Neuronal stem cell (in vitro differentiated cells): ENCODE results near the gene STAC3.

Experiments used
- DNase-seq: peaks from one replicate; pipeline ENCODE4 v3.0.0-alpha.2; 2013; ENCODE audit warnings: low spot score
- H2AFZ ChIP-seq: one replicate; pipeline ENCODE4 v1.6.1; 2013; ENCODE audit warnings: mild to moderate bottlenecking, low read length, inconsistent platforms
- H2AK5ac ChIP-seq: 2 replicates; pipeline ENCODE4 v1.6.1; 2013; ENCODE audit warnings: low read depth, mild to moderate bottlenecking, inconsistent platforms, low read length, moderate library complexity, mixed read lengths
- H2BK120ac ChIP-seq: 2 replicates; pipeline ENCODE4 v1.6.1; 2013; ENCODE audit warnings: low read depth, mild to moderate bottlenecking, inconsistent platforms, low read length, moderate library complexity, mixed read lengths
- H2BK12ac ChIP-seq: one replicate; pipeline ENCODE4 v1.6.1; 2013; ENCODE audit warnings: low read length, inconsistent platforms
- H2BK15ac ChIP-seq: 2 replicates; pipeline ENCODE4 v1.6.1; 2013; ENCODE audit warnings: mild to moderate bottlenecking, low read length, inconsistent platforms, mixed read lengths
- H2BK5ac ChIP-seq: one replicate; pipeline ENCODE4 v1.6.1; 2013; ENCODE audit warnings: inconsistent platforms, mild to moderate bottlenecking, low read length, moderate library complexity
- H3K14ac ChIP-seq: one replicate; pipeline ENCODE4 v1.6.1; 2013; ENCODE audit warnings: low read length, inconsistent platforms
- H3K18ac ChIP-seq: 2 replicates; pipeline ENCODE4 v1.6.1; 2013; ENCODE audit warnings: low read length, inconsistent platforms
- H3K23ac ChIP-seq: 2 replicates; pipeline ENCODE4 v1.6.1; 2013; ENCODE audit warnings: low read depth, mild to moderate bottlenecking, mixed read lengths, low read length, inconsistent platforms; ENCODE audit not compliant: poor library complexity
- H3K27ac ChIP-seq: replicated peaks from 3 replicates; pipeline ENCODE4 v1.5.1; 2013; ENCODE audit warnings: low read length, inconsistent platforms
- H3K27me3 ChIP-seq, 3 experiments: 2 replicates each; pipeline ENCODE4 v1.6.1; 2013; ENCODE audit warnings: low read length in 3 of 3, mild to moderate bottlenecking in 2 of 3, inconsistent platforms in 1 of 3, low read depth in 1 of 3, mixed read lengths in 1 of 3, moderate library complexity in 1 of 3; ENCODE audit not compliant: control insufficient read depth in 3 of 3, insufficient read depth in 3 of 3
- H3K36me3 ChIP-seq, 2 donors: replicated peaks in 1 of 2; 2 replicates each; pipeline ENCODE4 v1.6.1; 2013; ENCODE audit warnings: low read length in 2 of 2; ENCODE audit not compliant: control insufficient read depth in 2 of 2, insufficient read depth in 2 of 2
- H3K4ac ChIP-seq: 2 replicates; pipeline ENCODE4 v1.6.1; 2013; ENCODE audit warnings: inconsistent platforms, mild to moderate bottlenecking, low read length, moderate library complexity
- H3K4me1 ChIP-seq, 2 donors: 1 replicate in 1 of 2; 2 replicates in 1 of 2; pipeline ENCODE4 v1.6.1; 2013; ENCODE audit warnings: low read length in 2 of 2, low read depth in 1 of 2; ENCODE audit not compliant: control insufficient read depth in 2 of 2, insufficient read depth in 1 of 2
- H3K4me2 ChIP-seq: one replicate; pipeline ENCODE4 v1.6.1; 2013; ENCODE audit warnings: mild to moderate bottlenecking, low read length, inconsistent platforms; ENCODE audit not compliant: insufficient read depth, poor library complexity, severe bottlenecking
- H3K4me3 ChIP-seq, 2 donors: 2 replicates each; pipeline ENCODE4 v1.5.1; 2013; ENCODE audit warnings: low read length in 2 of 2, mild to moderate bottlenecking in 2 of 2, inconsistent platforms in 1 of 2, moderate library complexity in 1 of 2
- H3K79me1 ChIP-seq: one replicate; pipeline ENCODE4 v1.6.1; 2013; ENCODE audit warnings: low read depth, mild to moderate bottlenecking, inconsistent platforms, low read length, moderate library complexity
- H3K9ac ChIP-seq: one replicate; pipeline ENCODE4 v1.6.1; 2013; ENCODE audit warnings: mild to moderate bottlenecking, low read depth, low read length, inconsistent platforms; ENCODE audit not compliant: poor library complexity
- H3K9me3 ChIP-seq, 2 donors: replicated peaks in 1 of 2; 2 replicates each; pipeline versions ENCODE3 to v1.6.1; 2013; ENCODE audit warnings: low read length in 2 of 2, mild to moderate bottlenecking in 2 of 2, inconsistent platforms in 1 of 2, low read depth in 1 of 2, mixed read lengths in 1 of 2, moderate library complexity in 1 of 2; ENCODE audit not compliant: control insufficient read depth in 2 of 2, insufficient read depth in 1 of 2
- H4K8ac ChIP-seq: one replicate; pipeline ENCODE4 v1.6.1; 2013; ENCODE audit warnings: low read depth, mild to moderate bottlenecking, inconsistent platforms, low read length, moderate library complexity
- H4K91ac ChIP-seq: one replicate; pipeline ENCODE4 v1.6.1; 2013; ENCODE audit warnings: low read length, low read depth, mild to moderate bottlenecking, inconsistent platforms; ENCODE audit not compliant: poor library complexity
- WGBS, 2 donors: extraction: QIAGEN DNeasy Blood & Tissue Kit; methylation state at CpG; one replicate each; pipeline ENCODE4 v1.1.7; 2013; ENCODE audit warnings: missing lambda C conversion rate in 2 of 2, mixed read lengths in 1 of 2; ENCODE audit not compliant: insufficient read length in 2 of 2, insufficient replicate concordance in 1 of 2; ENCODE audit errors: extremely low coverage in 2 of 2; 5-methylcytosine and 5-hydroxymethylcytosine counted together

Gene STAC3

DNA sequence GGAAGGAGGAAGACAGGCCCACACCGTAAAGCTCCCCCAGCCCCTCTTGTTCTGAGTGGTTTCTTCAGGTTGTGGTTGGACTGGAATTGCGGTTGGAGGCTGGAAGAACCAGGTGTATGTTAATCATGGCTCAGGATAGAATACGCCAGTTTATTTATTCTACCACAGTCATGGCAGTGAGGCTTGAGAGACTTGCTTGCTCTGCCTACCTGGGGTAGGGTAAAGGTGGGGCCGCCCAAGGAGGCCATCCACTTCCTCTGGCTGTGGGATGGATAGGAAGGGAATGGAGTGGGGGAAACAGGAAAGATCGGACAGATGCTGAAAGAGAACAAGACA, 13.4 kb downstream of the STAC3 start:
- WGBS, 2 donors = no CpG with 5 or more reads among the region's 5 CpGs
- Histone ChIP-seq H4K91ac (no peak overlapping the region), H2BK12ac (no peak overlapping the region), H3K4me2 (peak overlapping the region; percentile 93), H3K14ac (no peak overlapping the region), H2AK5ac (no peak overlapping the region), H3K4ac (no peak overlapping the region), H3K36me3 (peaks cover 21 to 32% of the 10 kb centered on the region in 2 donors), H4K8ac (no peak overlapping the region), H2AFZ (no peak overlapping the region), H3K79me1 (peaks cover 2% of the 10 kb centered on the region), H3K4me1 (peaks cover 34 to 48% of the 10 kb centered on the region in 2 donors), H3K27ac (no peak overlapping the region), H2BK5ac (no peak overlapping the region), H3K9me3 (no peaks in the 10 kb centered on the region), H3K4me3 (peak overlapping the region in 1 of 2 donors; percentile 58), H3K18ac (no peak overlapping the region), H2BK120ac (no peak overlapping the region), H3K9ac (no peak overlapping the region), H3K23ac (no peak overlapping the region), H2BK15ac (no peak overlapping the region), H3K27me3 (peaks cover 19 to 74% (median 40%) of the 10 kb centered on the region in 3 experiments)
- no peak for DNase-seq

GRCh38 chr12:57236925-57237595, 13.9 kb downstream of the STAC3 start:
- H3K79me1 ChIP-seq = no peaks in the 10 kb centered on the region
- H3K4ac ChIP-seq = no peak overlapping the region
- no peak overlapping the region for H2BK12ac ChIP-seq
- H3K27me3 ChIP-seq = peaks cover 14 to 69% (median 35%) of the 10 kb centered on the region in 3 experiments
- DNase-seq = no peak
- H3K14ac ChIP-seq = no peak overlapping the region
- H4K8ac ChIP-seq = no peak overlapping the region
- H2BK5ac ChIP-seq = no peak overlapping the region
- H2AK5ac ChIP-seq = no peak overlapping the region
- no peak overlapping the region for H2AFZ ChIP-seq
- peaks cover 26 to 37% of the 10 kb centered on the region in 2 donors for H3K36me3 ChIP-seq
- H3K23ac ChIP-seq = no peak overlapping the region
- H2BK15ac ChIP-seq = no peak overlapping the region
- WGBS, 2 donors = no CpG with 5 or more reads among the region's 9 CpGs
- H3K9me3 ChIP-seq = no peaks in the 10 kb centered on the region
- peaks cover 30 to 44% of the 10 kb centered on the region in 2 donors for H3K4me1 ChIP-seq
- H3K4me2 ChIP-seq = no peak overlapping the region
- no peak overlapping the region for H2BK120ac ChIP-seq
- H3K9ac ChIP-seq = no peak overlapping the region
- H3K4me3 ChIP-seq = no peak overlapping the region
- no peak overlapping the region for H3K18ac ChIP-seq
- H3K27ac ChIP-seq = no peak overlapping the region
- no peak overlapping the region for H4K91ac ChIP-seq

DNA sequence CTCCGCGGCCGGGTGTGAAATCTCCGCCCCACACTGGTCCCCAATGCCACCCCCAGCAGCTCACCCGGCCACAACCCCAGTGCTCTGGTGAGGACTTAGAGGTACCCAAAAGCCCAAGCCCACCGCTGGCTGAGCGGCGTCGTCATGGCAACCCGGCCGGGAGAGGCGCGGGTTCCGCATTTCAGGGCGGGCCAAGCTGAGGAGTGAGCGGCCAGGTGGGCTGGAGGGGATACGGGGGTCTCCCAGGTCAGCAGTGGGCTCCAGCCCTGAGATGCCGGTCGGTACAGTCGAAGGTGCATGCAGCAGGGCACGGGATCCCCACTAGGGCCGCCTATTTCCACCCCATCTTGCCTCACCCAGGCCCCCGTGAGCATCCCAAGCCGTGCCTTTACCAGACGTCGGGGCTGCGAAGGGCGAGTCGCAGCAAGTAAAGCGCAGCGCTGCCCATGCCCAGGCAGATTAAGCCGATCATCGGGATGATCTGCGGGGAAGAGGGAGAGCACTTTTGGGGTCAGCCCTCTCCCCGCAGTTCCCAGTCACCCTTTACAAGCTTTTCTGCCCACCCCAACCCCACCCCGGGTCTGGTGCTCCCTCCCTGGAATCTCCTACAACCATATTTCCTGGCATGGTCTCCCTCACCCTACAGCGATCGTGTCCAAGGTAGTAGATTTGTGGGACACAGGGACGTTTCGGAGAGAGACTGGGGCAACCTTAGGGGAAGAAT, 14.6 kb downstream of the STAC3 start:
- no peaks in the 10 kb centered on the region for H3K9me3 ChIP-seq
- no peak overlapping the region for H3K14ac ChIP-seq
- no peak overlapping the region for H3K4ac ChIP-seq
- no peak for DNase-seq
- no peak overlapping the region for H2BK15ac ChIP-seq
- H2BK5ac ChIP-seq = no peak overlapping the region
- H2AK5ac ChIP-seq = peak overlapping the region; percentile 66
- no peaks in the 10 kb centered on the region for H3K79me1 ChIP-seq
- no peak overlapping the region for H4K91ac ChIP-seq
- no CpG with 5 or more reads among the region's 40 CpGs for WGBS, 2 donors
- H3K27ac ChIP-seq = no peak overlapping the region
- peaks cover 33 to 44% of the 10 kb centered on the region in 2 donors for H3K36me3 ChIP-seq
- H3K27me3 ChIP-seq = peaks cover 7 to 62% (median 28%) of the 10 kb centered on the region in 3 experiments
- peak overlapping the region; percentile 28 for H3K18ac ChIP-seq
- H4K8ac ChIP-seq = no peak overlapping the region
- H3K4me2 ChIP-seq = no peak overlapping the region
- H2BK12ac ChIP-seq = no peak overlapping the region
- H3K4me1 ChIP-seq = peaks cover 24 to 41% of the 10 kb centered on the region in 2 donors
- no peak overlapping the region for H2AFZ ChIP-seq
- H3K4me3 ChIP-seq = no peak overlapping the region
- H2BK120ac ChIP-seq = no peak overlapping the region
- H3K23ac ChIP-seq = no peak overlapping the region
- H3K9ac ChIP-seq = no peak overlapping the region

DNA sequence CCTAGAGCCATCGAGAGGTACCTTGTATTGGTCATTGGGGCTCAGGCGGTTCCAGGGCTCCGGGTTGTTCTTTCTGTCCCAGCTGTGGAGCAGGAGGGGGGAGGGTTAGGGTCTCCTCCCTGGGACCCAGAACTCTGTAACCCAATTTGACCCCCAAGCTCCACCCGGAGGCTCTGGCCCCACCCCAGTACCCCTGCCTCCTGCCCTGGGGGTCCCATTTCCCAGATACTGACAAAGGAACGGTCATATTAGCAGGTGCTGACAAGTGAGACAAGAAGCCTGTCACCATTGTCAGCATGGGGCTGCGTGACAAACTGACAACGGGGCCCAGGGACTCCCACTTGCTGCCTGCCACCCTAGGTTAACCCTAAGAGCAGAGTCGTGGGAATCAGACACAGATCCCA, 15.3 kb downstream of the STAC3 start:
- H3K27me3 ChIP-seq = peaks cover 1 to 55% (median 22%) of the 10 kb centered on the region in 3 experiments
- no peak overlapping the region for H4K8ac ChIP-seq
- no peak overlapping the region for H2BK120ac ChIP-seq
- DNase-seq = no peak
- no peak overlapping the region for H3K9ac ChIP-seq
- H3K4me3 ChIP-seq = no peak overlapping the region
- no peak overlapping the region for H2BK12ac ChIP-seq
- no peak overlapping the region for H3K14ac ChIP-seq
- H3K4ac ChIP-seq = no peak overlapping the region
- H3K9me3 ChIP-seq = no peaks in the 10 kb centered on the region
- no peak overlapping the region for H2BK15ac ChIP-seq
- no peak overlapping the region for H4K91ac ChIP-seq
- H2BK5ac ChIP-seq = no peak overlapping the region
- H3K23ac ChIP-seq = no peak overlapping the region
- no peak overlapping the region for H2AK5ac ChIP-seq
- H3K18ac ChIP-seq = no peak overlapping the region
- no CpG with 5 or more reads among the region's 8 CpGs for WGBS, 2 donors
- H3K4me2 ChIP-seq = no peak overlapping the region
- H3K79me1 ChIP-seq = peaks cover under 1% of the 10 kb centered on the region
- no peak overlapping the region for H2AFZ ChIP-seq
- peaks cover 19 to 40% of the 10 kb centered on the region in 2 donors for H3K4me1 ChIP-seq
- H3K36me3 ChIP-seq = peaks cover 36 to 50% of the 10 kb centered on the region in 2 donors
- no peak overlapping the region for H3K27ac ChIP-seq
